ENCODE measurements around the gene KCNJ12. TPM values are rescaled to one million over a fixed set of nuclear protein-coding genes. Genes with fewer than 3 reads are reported as not detected.

The KCNJ12 gene
- total and polyA plus RNA-seq, 2 of the 13 experiments (the other 11 are each of a cell fraction or from before 2014, with no cell fraction given), result not detected

DNA sequence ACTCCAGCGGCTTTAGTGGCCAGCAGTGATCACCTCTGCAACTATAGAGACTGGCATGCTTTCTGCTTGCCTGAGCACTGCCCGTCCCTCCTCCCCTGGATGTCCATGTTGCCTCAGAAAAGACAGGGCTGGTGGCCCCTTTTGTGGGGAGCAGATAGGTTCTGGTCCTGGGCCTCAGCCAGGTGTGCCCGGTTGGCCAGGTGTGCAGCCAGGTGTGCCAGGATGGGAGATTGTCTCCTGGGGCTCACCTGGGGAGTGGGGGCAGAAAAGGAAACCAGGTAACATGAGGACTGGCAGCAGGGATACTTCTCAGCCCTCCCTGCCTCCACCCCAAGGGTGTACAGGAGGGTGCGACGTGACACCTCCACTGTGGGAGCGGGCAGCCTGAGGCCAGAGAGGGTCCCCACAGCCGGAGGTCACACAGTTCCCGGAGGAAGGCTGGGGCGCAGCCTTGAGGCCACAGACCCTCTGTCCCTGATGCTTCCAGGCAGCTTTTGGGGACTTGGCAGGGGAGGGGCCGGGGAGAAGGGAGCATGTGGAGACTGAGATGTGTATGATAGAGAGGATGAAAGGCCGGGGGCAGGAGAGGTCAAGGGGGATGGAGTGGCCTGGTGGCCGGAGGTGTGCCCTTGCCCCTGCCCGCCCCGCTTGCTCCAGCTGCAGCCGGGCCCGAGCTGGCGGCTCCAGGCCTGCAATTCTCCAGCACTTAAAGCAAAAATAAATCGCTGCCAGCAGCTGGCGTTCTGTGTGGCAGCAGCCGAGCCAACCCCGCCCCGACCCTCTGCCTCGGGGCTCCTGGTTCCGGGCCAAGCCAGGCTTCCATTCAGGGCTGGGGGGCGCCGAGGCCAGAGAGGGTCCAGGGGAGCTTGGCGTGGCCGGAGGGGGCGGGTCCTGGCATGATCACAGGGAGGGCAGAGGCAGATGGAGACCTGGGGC, 6.7 kb downstream of the KCNJ12 start (continued):
- TF ChIP-seq, protein P1, sequence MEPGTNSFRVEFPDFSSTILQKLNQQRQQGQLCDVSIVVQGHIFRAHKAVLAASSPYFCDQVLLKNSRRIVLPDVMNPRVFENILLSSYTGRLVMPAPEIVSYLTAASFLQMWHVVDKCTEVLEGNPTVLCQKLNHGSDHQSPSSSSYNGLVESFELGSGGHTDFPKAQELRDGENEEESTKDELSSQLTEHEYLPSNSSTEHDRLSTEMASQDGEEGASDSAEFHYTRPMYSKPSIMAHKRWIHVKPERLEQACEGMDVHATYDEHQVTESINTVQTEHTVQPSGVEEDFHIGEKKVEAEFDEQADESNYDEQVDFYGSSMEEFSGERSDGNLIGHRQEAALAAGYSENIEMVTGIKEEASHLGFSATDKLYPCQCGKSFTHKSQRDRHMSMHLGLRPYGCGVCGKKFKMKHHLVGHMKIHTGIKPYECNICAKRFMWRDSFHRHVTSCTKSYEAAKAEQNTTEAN (CRISPR knock-in tag; conservative IDR thresholded peaks at IDR 0.05), result no peak
- no peak for TF ChIP-seq ZNF589 (CRISPR knock-in tag; conservative IDR thresholded peaks at IDR 0.05)
- TF ChIP-seq SIX4 (CRISPR knock-in tag; IDR thresholded peaks at IDR 0.05), result no peak
- TF ChIP-seq GABPB1 (CRISPR knock-in tag; IDR thresholded peaks at IDR 0.05), result no peak

- no peak overlapping the region for H3K4me3 ChIP-seq (replicated peaks in 1 of 3; ENCODE audit: insufficient read depth in 1 of 3, low read depth in 2 of 3, low read length in 3 of 3)
- H3K9ac ChIP-seq (ENCODE audit: insufficient read depth, low read depth, low read length), result no peak overlapping the region
- FAIRE-seq (no peak), ATAC-seq (no peak; the same call in 2 of the 3 replicates), DNase-seq (ENCODE audit: low spot score) (no peak)
- H3K79me2 ChIP-seq (ENCODE audit: insufficient read depth, low read length), result no peaks in the 10 kb centered on the region
- H3K36me3 ChIP-seq (replicated peaks in 1 of 2; ENCODE audit: control insufficient read depth in 1 of 2, insufficient read depth in 2 of 2, low read length in 2 of 2), result no peaks in the 10 kb centered on the region
- no peak overlapping the region for H3K27ac ChIP-seq (ENCODE audit: extremely low read length, insufficient read depth, low read length)
- H3K9me3 ChIP-seq (ENCODE audit: low read length), result no peaks in the 10 kb centered on the region
- 4% methylated on average over 7 of the region's 10 CpGs for WGBS (ENCODE audit: low lambda C conversion rate)
- intact Hi-C loops (cut with micrococcal nuclease; ENCODE audit: unreplicated experiment), result no loop called here
- H4K20me1 ChIP-seq (ENCODE audit: insufficient read depth, low read length), result no peaks in the 10 kb centered on the region
- no peak overlapping the region for H3K4me2 ChIP-seq (ENCODE audit: low read depth, low read length)
- H3K4me1 ChIP-seq (ENCODE audit: insufficient read depth, low read length), result no peaks in the 10 kb centered on the region
- CTCF ChIA-PET (ENCODE audit: low intra/inter-chr PET ratio, low total read pairs), result no interaction called here
- peaks cover 8 to 60% of the 10 kb centered on the region in 2 experiments; a peak in 3 of 5 replicates for H3K27me3 ChIP-seq (ENCODE audit: control insufficient read depth in 1 of 2, insufficient read depth in 2 of 2, low read length in 2 of 2)
- H2AFZ ChIP-seq (ENCODE audit: low read length), result no peak overlapping the region
- in situ Hi-C loops (cut with HindIII; ENCODE audit: extremely low pct_ligation_motif_present, low pct_unique_long_range_greater_than_20kb), result no loop called here
- BruUV-seq (replicated peaks), result no TSS peak
- POLR2A ChIA-PET, result no interaction called here
- TF ChIP-seq ZNF543 (CRISPR knock-in tag; IDR thresholded peaks at IDR 0.05) (no peak), ZNF576 (CRISPR knock-in tag; IDR thresholded peaks at IDR 0.05) (no peak), ARNT2 (CRISPR knock-in tag; IDR thresholded peaks at IDR 0.05; ENCODE audit: low read depth) (no peak), ZNF44 (CRISPR knock-in tag; IDR thresholded peaks at IDR 0.05) (no peak), PHF8 (CRISPR knock-in tag; IDR thresholded peaks at IDR 0.05) (no peak), MTF1 (CRISPR knock-in tag; IDR thresholded peaks at IDR 0.05) (no peak)
- TF ChIP-seq, protein P2, sequence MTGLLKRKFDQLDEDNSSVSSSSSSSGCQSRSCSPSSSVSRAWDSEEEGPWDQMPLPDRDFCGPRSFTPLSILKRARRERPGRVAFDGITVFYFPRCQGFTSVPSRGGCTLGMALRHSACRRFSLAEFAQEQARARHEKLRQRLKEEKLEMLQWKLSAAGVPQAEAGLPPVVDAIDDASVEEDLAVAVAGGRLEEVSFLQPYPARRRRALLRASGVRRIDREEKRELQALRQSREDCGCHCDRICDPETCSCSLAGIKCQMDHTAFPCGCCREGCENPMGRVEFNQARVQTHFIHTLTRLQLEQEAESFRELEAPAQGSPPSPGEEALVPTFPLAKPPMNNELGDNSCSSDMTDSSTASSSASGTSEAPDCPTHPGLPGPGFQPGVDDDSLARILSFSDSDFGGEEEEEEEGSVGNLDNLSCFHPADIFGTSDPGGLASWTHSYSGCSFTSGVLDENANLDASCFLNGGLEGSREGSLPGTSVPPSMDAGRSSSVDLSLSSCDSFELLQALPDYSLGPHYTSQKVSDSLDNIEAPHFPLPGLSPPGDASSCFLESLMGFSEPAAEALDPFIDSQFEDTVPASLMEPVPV (CRISPR knock-in tag; IDR thresholded peaks at IDR 0.05), result no peak
- TF ChIP-seq, protein P3, sequence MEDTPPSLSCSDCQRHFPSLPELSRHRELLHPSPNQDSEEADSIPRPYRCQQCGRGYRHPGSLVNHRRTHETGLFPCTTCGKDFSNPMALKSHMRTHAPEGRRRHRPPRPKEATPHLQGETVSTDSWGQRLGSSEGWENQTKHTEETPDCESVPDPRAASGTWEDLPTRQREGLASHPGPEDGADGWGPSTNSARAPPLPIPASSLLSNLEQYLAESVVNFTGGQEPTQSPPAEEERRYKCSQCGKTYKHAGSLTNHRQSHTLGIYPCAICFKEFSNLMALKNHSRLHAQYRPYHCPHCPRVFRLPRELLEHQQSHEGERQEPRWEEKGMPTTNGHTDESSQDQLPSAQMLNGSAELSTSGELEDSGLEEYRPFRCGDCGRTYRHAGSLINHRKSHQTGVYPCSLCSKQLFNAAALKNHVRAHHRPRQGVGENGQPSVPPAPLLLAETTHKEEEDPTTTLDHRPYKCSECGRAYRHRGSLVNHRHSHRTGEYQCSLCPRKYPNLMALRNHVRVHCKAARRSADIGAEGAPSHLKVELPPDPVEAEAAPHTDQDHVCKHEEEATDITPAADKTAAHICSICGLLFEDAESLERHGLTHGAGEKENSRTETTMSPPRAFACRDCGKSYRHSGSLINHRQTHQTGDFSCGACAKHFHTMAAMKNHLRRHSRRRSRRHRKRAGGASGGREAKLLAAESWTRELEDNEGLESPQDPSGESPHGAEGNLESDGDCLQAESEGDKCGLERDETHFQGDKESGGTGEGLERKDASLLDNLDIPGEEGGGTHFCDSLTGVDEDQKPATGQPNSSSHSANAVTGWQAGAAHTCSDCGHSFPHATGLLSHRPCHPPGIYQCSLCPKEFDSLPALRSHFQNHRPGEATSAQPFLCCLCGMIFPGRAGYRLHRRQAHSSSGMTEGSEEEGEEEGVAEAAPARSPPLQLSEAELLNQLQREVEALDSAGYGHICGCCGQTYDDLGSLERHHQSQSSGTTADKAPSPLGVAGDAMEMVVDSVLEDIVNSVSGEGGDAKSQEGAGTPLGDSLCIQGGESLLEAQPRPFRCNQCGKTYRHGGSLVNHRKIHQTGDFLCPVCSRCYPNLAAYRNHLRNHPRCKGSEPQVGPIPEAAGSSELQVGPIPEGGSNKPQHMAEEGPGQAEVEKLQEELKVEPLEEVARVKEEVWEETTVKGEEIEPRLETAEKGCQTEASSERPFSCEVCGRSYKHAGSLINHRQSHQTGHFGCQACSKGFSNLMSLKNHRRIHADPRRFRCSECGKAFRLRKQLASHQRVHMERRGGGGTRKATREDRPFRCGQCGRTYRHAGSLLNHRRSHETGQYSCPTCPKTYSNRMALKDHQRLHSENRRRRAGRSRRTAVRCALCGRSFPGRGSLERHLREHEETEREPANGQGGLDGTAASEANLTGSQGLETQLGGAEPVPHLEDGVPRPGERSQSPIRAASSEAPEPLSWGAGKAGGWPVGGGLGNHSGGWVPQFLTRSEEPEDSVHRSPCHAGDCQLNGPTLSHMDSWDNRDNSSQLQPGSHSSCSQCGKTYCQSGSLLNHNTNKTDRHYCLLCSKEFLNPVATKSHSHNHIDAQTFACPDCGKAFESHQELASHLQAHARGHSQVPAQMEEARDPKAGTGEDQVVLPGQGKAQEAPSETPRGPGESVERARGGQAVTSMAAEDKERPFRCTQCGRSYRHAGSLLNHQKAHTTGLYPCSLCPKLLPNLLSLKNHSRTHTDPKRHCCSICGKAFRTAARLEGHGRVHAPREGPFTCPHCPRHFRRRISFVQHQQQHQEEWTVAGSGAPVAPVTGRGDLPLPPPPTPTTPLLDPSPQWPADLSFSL (CRISPR knock-in tag; IDR thresholded peaks at IDR 0.05), result no peak
Measured at GRCh38 chr17:21385281-21385845, 9.2 kb downstream of the KCNJ12 start.

Measured in HepG2 (cell line).